Measurements from ENCODE around the gene CDH12.
"Not testable (repeated sequence)": the region's sequence is repeated elsewhere in the genome, so short reads cannot be mapped to it uniquely, and the experiment has no call there.

Gene CDH12

GRCh38 chr5:22109315-22109714 lies 743.8 kb downstream of the CDH12 start:
- DNase-seq: no peak

- DNase-seq: no peak
These were observed 744.6 kb downstream of the CDH12 start for GRCh38 chr5:22108545-22108944.

DNA sequence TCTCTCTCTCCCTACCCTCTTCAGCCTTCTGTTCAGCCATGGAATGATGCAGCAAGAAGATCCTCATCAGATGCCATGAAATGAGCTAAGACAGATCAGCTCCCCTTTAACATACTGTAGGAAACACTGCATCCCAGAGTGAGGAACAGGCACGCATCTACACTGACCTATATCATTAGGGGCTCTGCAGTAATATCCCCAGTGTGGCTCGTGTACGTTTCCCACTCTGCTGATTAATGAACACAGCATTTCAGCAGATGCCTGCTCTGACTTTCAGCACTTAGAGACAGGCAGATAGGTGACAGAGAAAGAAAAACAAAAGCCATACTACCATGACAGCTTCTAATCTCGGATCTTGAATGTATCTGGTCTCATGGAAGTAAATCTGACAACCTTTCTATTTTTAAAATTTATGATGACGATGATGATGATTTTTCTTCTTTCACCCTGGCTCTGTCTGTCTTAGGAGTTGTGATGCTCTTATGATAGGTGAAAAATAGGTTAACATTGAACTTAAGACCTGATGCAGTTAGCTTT lies 750.3 kb downstream of the CDH12 start:
- no peak for DNase-seq

GRCh38 chr5:22088517-22088916 lies 764.6 kb downstream of the CDH12 start:
- no peak for DNase-seq

GRCh38 chr5:22079566-22079965 lies 773.6 kb downstream of the CDH12 start:
- no peak for DNase-seq

GRCh38 chr5:22079002-22079401 lies 774.1 kb downstream of the CDH12 start:
- DNase-seq: no peak

DNA sequence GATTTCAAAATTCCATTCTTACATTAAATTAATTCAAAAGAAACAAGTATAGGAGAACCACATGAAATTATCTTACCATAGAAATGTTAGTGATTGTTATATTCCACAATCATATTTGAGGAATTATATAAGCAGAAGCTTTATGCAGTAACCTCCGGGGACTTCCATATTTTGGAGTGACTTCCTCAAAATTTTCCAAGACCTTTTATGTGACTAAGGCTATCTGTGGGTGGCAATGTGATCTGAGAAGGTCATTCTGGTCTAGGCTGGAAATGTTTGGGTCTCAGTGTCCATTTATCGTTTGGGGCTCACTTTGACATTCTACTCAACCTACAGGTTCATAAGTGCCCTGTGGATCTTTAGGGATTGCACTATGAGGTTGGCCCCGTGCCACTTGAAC lies 776.6 kb downstream of the CDH12 start:
- no peak for DNase-seq

DNA sequence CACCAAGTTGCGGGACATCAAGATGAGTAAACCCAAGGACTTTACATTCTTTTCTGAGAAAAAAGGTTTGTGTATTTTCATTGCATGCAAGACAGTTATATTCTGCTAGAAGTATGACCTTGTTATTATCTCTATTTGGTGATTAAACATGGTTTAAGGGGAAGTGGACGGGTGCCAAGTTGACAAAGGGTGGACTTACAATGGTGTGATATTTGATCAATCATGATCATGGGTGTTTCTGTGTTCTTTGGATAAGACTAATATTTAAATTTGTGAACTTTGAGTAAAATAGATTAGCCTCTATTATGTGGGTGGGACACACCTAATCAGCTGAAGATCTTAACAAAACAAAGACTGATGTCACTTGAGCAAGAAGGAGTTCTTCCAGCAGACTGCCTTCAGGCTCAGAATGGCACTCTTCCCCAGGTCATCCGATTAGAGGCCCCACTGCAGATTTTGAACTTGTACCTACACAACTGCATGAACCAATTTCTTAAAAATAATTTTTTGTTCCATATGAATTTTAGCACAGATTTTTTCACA lies 782.9 kb downstream of the CDH12 start:
- DNase-seq: no peak

DNA sequence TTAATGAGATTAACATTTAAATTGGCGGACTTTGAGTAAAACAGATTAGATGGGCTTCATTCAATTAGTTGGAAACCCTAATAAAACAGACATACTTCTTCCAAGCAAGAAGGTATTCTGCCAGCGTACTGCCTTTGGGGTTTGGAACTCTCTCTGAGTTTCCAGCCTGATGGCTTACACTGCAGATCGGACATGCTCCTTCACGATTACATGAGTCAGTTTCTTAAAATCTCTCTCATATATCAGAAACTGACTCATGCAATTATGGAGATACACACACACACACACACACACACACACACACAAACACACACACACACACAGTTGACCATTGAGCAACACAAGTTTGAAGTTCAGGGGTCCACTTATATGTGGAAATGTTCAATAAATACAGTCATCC lies 789.4 kb downstream of the CDH12 start:
- DNase-seq: no peak

DNA sequence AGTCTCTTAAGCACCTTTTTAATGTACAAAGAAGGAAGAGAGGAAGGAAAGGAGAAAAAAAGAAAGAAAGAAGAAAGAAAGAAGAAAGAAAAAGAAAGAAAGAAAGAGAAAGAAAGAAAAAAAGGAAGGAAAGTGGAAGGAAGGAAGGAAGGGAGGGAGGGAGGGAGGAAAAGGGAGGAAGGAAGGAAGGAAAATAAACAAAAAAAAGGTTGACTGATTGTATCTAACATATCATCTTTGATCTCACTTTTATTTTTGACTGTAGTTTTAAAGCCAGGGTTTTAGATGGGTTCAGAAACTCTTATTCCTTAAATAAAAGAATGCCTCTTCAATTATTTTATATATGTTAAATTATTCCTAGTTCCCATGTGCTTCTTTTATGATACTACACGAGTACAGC lies 794.5 kb downstream of the CDH12 start:
- DNase-seq: no peak

- no peak for DNase-seq
These were observed 796.1 kb downstream of the CDH12 start for GRCh38 chr5:22057012-22057411.

- DNase-seq: no peak
These were observed 796.5 kb downstream of the CDH12 start for GRCh38 chr5:22056601-22057000.

DNA sequence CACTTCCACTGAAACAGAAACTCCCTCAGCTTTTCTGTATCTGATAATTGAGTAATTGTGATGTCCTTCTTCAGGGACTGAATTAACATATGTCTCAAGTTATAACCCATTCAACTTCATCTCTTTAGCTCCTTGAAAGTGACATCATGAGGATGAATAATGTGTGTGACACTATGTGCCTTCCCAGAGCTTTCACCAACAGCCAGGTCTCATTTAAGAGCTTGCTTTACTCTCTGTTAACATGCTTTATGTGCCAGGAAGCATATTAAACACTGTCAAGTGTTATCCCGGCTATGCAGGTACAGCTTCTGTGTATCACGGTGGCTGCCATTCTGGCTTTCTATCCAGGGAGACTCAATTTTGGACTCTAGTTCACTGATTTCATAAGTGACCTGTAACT lies 799.9 kb downstream of the CDH12 start:
- DNase-seq: no peak

DNA sequence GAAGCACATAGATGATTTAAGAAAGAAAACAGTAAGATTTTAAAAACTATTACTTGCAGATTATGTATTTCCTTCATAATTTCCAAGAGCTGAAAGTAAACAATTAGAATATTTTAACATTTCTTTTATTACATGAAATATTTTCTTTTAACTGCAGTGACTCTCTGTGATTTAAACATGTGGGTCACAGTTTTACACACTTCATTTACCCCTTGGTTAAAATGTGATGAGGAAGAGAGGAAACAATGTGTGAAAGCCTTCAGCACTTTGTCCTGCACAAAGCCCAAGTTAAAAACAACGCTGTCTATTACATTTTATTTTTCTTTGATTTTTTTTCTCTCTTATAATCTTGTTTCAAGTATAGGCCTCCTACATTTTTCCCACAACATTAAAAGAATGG lies 801.3 kb downstream of the CDH12 start:
- no peak for DNase-seq

- DNase-seq: no peak
These were observed 802.2 kb downstream of the CDH12 start for GRCh38 chr5:22050931-22051330.

- no peak for DNase-seq
These were observed 808.9 kb downstream of the CDH12 start for GRCh38 chr5:22044229-22044628.

GRCh38 chr5:22036061-22036460 lies 817.1 kb downstream of the CDH12 start:
- no peak for DNase-seq

GRCh38 chr5:22033066-22033465 lies 820.1 kb downstream of the CDH12 start:
- DNase-seq: no peak

DNA sequence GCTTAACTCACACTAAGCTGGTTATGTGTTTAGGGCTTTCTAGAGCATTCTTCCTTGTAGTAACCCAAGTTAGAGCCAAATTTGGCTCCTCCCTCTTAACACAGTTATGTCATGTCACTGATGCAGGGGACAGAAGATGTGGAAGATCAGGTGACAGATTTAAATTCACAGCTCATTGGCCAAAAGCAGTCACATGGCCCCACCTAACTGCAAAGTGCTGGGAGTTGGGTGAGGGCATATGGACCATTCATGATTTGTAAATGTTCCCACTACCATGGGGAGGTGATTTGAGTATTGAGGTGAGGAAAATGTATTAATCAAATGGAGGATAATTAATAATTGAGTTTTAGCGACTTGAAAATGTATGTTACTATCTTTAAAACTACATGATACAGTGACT lies 829.4 kb downstream of the CDH12 start:
- no peak for DNase-seq

DNA sequence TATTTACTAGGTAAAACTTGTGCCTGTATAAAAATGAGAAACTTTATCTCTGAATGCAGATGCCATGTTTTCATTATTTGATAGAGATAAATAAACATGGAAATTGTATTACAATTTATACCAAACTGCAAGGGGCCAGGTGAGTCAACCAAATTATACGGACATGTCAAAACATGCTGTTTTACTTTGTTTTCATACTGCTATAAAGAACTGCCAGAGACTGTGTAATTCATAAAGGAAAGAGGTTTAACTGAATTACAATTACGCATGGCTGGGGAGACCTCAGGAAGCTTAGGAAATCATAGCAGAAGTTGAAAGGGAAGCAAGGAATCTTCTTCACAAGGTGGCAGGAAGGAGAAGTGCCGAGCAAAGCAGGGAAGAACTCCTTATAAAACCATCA lies 840.3 kb downstream of the CDH12 start:
- DNase-seq: not testable (repeated sequence)

DNA sequence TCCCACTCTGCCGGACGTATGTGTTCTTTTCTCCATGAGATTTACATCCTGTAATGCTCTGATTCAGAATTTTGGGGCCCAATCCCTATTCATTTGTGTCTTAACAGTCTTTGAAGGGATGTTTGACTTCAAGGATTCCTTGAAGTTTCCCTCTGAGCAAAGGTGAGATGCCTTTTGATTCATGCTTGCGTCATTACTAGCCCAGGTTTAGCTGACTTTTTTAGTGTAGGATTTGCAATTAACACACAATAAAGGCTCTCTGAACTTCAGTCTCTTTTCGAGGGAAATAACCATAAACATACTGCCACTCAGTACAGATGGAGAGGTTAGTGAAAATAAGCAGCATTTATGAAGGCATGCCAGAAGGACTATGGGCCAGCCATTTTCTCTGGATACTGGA lies 842.3 kb downstream of the CDH12 start:
- DNase-seq: not testable (repeated sequence)

- not testable (repeated sequence) for DNase-seq
These were observed 852.0 kb downstream of the CDH12 start for GRCh38 chr5:22001097-22001496.

DNA sequence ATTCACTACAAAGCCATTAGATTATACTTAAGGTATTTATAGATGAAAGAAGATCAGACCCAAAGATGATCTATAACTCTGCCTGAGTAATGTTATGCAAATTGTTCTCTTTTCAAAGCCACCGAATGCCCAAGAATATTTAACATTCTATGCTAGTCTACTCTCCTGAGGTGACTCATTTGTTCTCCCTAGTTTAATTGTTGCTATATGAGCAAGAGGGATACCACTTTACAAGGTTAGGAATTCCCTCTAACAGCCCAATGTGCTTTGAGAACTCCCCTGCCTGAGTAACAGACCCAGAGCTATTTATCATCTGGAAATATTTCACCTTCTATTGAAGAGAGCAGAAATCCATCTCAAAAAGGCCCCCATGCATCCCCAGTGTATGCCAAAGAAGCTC lies 867.3 kb downstream of the CDH12 start:
- DNase-seq: not testable (repeated sequence)

DNA sequence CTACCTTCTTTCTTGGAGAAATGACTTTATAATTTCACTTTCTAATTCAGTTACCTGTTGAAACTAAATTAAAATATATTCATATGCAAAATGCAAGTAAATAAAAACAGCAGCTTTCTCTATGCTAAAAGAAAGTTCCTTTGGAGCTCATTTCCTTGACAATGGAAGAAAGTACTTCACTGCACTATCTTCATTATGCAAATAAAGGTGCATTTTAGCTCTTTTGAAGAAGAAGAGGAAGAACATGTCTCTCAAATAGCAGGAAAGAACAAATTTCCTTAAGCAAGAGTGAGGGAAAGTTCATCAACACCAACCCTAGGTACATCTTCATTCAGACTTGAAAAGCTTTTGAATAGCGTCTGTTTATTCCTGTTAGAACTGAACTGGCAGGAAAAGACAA lies 901.6 kb downstream of the CDH12 start:
- DNase-seq: not testable (repeated sequence)

- no peak for DNase-seq
These were observed 922.0 kb downstream of the CDH12 start for GRCh38 chr5:21931116-21931515.
